Measurements from ENCODE around the gene GRAP2.
"Not testable (repeated sequence)": the region's sequence is repeated elsewhere in the genome, so short reads cannot be mapped to it uniquely, and the experiment has no call there.

GRAP2 gene

GRCh38 chr22:39991159-39991860, 90.4 kb downstream of the GRAP2 start:
- DNase-seq (ENCODE audit: low read depth in 1 of 2, low spot score in 1 of 2): no peak

GRCh38 chr22:39992088-39992826, 91.4 kb downstream of the GRAP2 start:
- DNase-seq (ENCODE audit: low read depth in 1 of 2, low spot score in 1 of 2): no peak

- DNase-seq (ENCODE audit: low read depth in 1 of 2, low spot score in 1 of 2): not testable (repeated sequence)
These were observed 92.0 kb downstream of the GRAP2 start for GRCh38 chr22:39992894-39993293.

- peak in 1 of 2 donors; percentile 39 for DNase-seq (ENCODE audit: low read depth in 1 of 2, low spot score in 1 of 2)
These were observed 93.2 kb downstream of the GRAP2 start for GRCh38 chr22:39994041-39994565.

- peak in 1 of 2 donors; percentile 11 for DNase-seq (ENCODE audit: low read depth in 1 of 2, low spot score in 1 of 2)
These were observed 93.9 kb downstream of the GRAP2 start, which contains the start of gene FAM83F for GRCh38 chr22:39994566-39995392. TSS of gene FAM83F (plus strand) at chr22:39994954. CDS start at chr22:39995043, 89 bp downstream.

- no peak for DNase-seq (ENCODE audit: low read depth in 1 of 2, low spot score in 1 of 2)
These were observed 94.7 kb downstream of the GRAP2 start for GRCh38 chr22:39995393-39996252.

GRCh38 chr22:39996732-39997131, 95.8 kb downstream of the GRAP2 start:
- no peak for DNase-seq (ENCODE audit: low read depth in 1 of 2, low spot score in 1 of 2)

GRCh38 chr22:39997421-39997820, 96.5 kb downstream of the GRAP2 start:
- no peak for DNase-seq (ENCODE audit: low read depth in 1 of 2, low spot score in 1 of 2)

- DNase-seq (ENCODE audit: low read depth in 1 of 2, low spot score in 1 of 2): no peak
These were observed 97.2 kb downstream of the GRAP2 start for GRCh38 chr22:39997939-39998726.

GRCh38 chr22:39999144-39999757, 98.4 kb downstream of the GRAP2 start:
- no peak for DNase-seq (ENCODE audit: low read depth in 1 of 2, low spot score in 1 of 2)

GRCh38 chr22:40000171-40000570, 99.3 kb downstream of the GRAP2 start:
- DNase-seq (ENCODE audit: low read depth in 1 of 2, low spot score in 1 of 2): no peak

- no peak for DNase-seq (ENCODE audit: low read depth in 1 of 2, low spot score in 1 of 2)
These were observed 100.2 kb downstream of the GRAP2 start for GRCh38 chr22:40001106-40001505.

- DNase-seq (ENCODE audit: low read depth in 1 of 2, low spot score in 1 of 2): no peak
These were observed 101.1 kb downstream of the GRAP2 start for GRCh38 chr22:40001800-40002577.

- no peak for DNase-seq (ENCODE audit: low read depth in 1 of 2, low spot score in 1 of 2)
These were observed 102.2 kb downstream of the GRAP2 start for GRCh38 chr22:40002935-40003715.

- DNase-seq (ENCODE audit: low read depth in 1 of 2, low spot score in 1 of 2): no peak
These were observed 104.0 kb downstream of the GRAP2 start for GRCh38 chr22:40004836-40005235.

- DNase-seq (ENCODE audit: low read depth in 1 of 2, low spot score in 1 of 2): no peak
These were observed 105.8 kb downstream of the GRAP2 start for GRCh38 chr22:40006641-40007040.

- no peak for DNase-seq (ENCODE audit: low read depth in 1 of 2, low spot score in 1 of 2)
These were observed 107.2 kb downstream of the GRAP2 start for GRCh38 chr22:40007853-40008710.

All from activated CD4-positive, alpha-beta T cell treated with anti-CD3 and anti-CD28 coated beads, Interleukin-2, amount 50 U/mL, for 24 hours (primary cell).